A172 (cell line): Measurements from ENCODE around the gene TMIGD3. TPM values are rescaled to one million over a fixed set of nuclear protein-coding genes. Genes with fewer than 3 reads are reported as not detected.

Experiments used
- DNase-seq: peaks from one replicate; pipeline ENCODE4 v3.0.0-alpha.2; 2015; ENCODE audit warnings: low spot score
- total RNA-seq: library from RNA; depleted of rRNA; stranded (reverse); fragments of >200 nt; shearing (Covaris generic); gene quantifications from 2 replicates; pipeline ENCODE4 v1.2.3, GENCODE V29; 2014

Gene TMIGD3
- total RNA-seq, 1 experiment from 2014 or later: not detected

- no peak for DNase-seq
Observed at GRCh38 chr1:111475701-111476100, 27.7 kb downstream of the TMIGD3 start.

- DNase-seq: no peak
Observed at GRCh38 chr1:111474521-111474920, 28.9 kb downstream of the TMIGD3 start.

- DNase-seq: no peak
Observed at GRCh38 chr1:111474106-111474505, 29.3 kb downstream of the TMIGD3 start.

GRCh38 chr1:111471538-111471937, 31.9 kb downstream of the TMIGD3 start:
- no peak for DNase-seq

- DNase-seq: no peak
Observed at GRCh38 chr1:111471012-111471411, 32.4 kb downstream of the TMIGD3 start.

GRCh38 chr1:111470596-111470995, 32.8 kb downstream of the TMIGD3 start:
- DNase-seq: no peak

- no peak for DNase-seq
Observed at GRCh38 chr1:111469539-111469938, 33.9 kb downstream of the TMIGD3 start.

- DNase-seq: no peak
Observed at GRCh38 chr1:111468717-111469100, 34.7 kb downstream of the TMIGD3 start.

GRCh38 chr1:111467865-111468716, 35.3 kb downstream of the TMIGD3 start:
- DNase-seq: no peak

GRCh38 chr1:111466480-111466879, 37.0 kb downstream of the TMIGD3 start:
- DNase-seq: no peak

GRCh38 chr1:111465754-111466153, 37.7 kb downstream of the TMIGD3 start:
- no peak for DNase-seq

GRCh38 chr1:111463029-111463683, 40.3 kb downstream of the TMIGD3 start:
- DNase-seq: peak; percentile 78

- DNase-seq: no peak
Observed at GRCh38 chr1:111462370-111463028, 40.9 kb downstream of the TMIGD3 start.

GRCh38 chr1:111461765-111462164, 41.7 kb downstream of the TMIGD3 start:
- no peak for DNase-seq

GRCh38 chr1:111455642-111456031, 47.8 kb downstream of the TMIGD3 start:
- DNase-seq: no peak

GRCh38 chr1:111454859-111455641, 48.4 kb downstream of the TMIGD3 start:
- no peak for DNase-seq

- no peak for DNase-seq
Observed at GRCh38 chr1:111453706-111454105, 49.7 kb downstream of the TMIGD3 start.

- DNase-seq: no peak
Observed at GRCh38 chr1:111452581-111452980, 50.9 kb downstream of the TMIGD3 start.

GRCh38 chr1:111450185-111450584, 53.2 kb downstream of the TMIGD3 start:
- no peak for DNase-seq

GRCh38 chr1:111449703-111450017, 53.8 kb downstream of the TMIGD3 start:
- DNase-seq: no peak

- DNase-seq: peak; percentile 97
Observed at GRCh38 chr1:111448918-111449702, 54.3 kb downstream of the TMIGD3 start, which contains the start of the genes ATP5PB and WDR77. Gene ATP5PB, plus strand, starts transcription at chr1:111449464. Its CDS starts 78 bp downstream, at chr1:111449542. Gene WDR77, minus strand, starts transcription at chr1:111449256. Its CDS starts 87 bp downstream, at chr1:111449169.
